GM21786 (cell line): ENCODE results near the gene PCDHGB1.
"Not testable (repeated sequence)": the region's sequence is repeated elsewhere in the genome, so short reads cannot be mapped to it uniquely, and the experiment has no call there.

Experiments
- ATAC-seq: cut with Tn5 transposase; IDR thresholded peaks from one replicate; pipeline ENCODE4 v1.9.1; 2021; ENCODE audit not compliant: unreplicated experiment

Gene PCDHGB1

DNA sequence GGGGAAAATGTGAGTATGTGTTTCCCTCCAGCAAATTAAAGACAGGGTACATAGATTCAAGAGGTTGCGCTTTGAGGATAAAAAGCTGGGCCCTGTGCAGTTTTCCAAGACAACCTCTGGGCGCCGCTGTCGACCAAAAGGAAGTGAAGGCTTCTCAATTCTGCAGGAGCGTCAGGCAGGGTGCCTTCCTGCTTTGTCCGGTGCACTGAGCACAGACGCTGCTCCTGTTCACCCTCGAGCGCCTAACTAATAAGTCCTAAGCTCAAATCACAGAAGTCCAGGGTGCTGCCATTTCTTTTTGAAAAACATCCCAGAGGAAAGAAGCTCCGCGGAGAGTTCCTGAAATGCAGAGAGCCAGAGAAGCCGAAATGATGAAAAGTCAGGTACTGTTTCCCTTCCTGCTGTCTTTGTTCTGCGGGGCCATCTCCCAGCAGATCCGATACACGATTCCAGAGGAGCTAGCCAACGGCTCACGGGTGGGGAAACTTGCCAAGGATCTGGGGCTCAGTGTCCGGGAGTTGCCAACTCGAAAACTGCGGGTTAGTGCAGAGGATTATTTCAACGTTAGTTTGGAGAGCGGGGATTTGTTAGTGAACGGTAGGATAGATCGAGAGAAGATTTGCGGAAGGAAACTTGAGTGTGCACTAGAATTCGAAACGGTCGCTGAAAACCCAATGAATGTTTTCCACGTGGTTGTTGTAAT, at the start of gene PCDHGB1:
PCDHGB1 (plus strand) TSS at position 183 of the 703 bp plus-strand sequence; CDS start at position 345, 162 bp downstream.
- ATAC-seq: no peak

DNA sequence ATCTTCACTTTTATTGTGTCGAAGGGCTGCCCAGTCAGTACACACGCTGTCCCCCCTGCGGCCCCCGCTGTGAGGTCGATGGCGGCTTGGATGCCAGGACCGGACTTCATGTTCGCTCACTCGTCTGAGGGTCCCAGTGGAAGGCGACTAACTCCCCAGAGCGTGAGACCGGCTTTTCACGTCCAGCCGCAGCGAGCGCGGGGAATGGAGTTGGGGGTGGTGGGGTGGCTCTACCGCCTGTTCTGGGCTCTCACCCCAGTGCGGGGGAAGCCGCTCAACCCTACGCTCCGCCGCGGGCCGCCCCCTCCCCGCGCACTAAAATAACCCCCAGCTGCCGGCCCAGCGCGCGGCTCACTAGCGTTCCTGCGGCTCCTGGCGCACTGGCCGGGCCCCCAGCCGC, 46.1 kb upstream of the PCDHGB1 start, which contains the start of gene SLC25A2:
SLC25A2 (minus strand) TSS at position 294 of the 400 bp plus-strand sequence; CDS start at position 110, 184 bp downstream.
- no peak for ATAC-seq

DNA sequence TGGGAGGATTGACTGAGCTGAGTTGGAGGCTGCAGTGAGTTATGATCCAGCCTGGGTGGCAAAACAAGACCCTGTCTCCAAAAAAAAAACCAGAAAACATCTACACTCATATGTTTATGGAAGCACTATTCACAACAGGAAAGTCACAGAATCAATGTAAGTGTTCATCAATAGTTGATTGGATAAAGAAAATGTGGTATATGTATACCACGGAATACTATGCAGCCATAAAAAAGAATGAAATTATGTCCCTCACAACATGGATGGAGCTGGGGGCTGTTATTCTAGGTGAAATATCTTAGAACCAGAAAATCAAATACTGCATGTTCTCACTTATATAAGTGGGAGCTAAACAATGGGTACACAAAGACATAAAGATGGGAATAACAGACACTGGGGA, 43.3 kb upstream of the PCDHGB1 start:
- ATAC-seq: no peak

DNA sequence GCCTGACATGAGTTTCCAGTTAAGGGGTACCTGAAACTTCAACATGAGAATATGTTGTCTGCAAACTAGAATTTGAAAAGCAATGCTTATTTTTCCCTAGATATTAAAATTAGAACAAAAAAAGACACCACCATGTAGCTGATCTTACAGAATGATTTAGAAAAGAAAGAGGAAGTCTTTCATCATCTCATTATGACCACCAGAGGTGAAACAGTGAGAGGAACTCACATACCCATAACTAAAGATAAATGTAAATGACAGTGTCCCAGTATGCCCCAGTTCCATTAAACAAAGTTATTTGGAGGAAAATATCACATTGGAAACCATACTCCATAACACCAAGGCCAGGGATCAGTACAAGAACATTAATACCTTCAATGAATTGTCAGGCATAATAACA, 36.2 kb upstream of the PCDHGB1 start:
- no peak for ATAC-seq

DNA sequence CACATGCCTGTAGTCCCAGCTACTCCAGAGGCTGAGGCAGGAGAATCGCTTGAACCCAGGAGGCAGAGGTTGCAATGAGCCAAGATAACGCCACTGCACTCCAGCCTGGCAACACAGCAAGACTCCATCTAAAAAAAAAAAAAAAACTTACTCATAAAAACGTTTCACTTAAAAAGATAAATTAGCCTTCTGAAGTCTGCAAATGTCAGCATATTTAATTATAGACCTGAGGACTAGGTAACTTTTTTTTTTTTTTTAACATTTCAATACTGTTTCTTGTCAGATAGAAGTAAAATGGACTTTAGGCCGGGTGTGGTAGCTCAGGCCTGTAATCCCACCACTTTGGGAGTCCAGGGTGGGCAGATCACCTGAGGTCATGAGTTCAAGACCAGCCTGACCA, 32.9 kb upstream of the PCDHGB1 start:
- ATAC-seq: not testable (repeated sequence)

DNA sequence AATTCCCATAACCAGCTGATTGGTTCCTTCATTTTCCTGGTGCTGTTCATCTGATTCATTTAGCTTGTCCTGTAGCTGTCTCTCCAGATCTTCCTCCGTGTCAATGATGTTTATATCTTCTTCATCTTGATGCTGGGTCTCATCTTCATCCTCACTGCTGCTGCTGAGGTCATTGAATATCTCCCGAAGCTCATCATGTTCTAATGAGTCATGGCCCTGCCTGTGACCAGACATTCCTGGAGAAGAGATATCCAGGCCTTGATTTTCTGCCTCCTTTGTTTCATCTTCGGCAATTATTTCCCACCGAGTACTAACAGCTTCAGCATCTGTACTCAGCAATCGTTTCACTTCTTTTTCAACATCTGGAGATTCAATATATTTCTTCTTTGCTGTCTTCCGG, 30.7 kb upstream of the PCDHGB1 start:
- no peak for ATAC-seq

DNA sequence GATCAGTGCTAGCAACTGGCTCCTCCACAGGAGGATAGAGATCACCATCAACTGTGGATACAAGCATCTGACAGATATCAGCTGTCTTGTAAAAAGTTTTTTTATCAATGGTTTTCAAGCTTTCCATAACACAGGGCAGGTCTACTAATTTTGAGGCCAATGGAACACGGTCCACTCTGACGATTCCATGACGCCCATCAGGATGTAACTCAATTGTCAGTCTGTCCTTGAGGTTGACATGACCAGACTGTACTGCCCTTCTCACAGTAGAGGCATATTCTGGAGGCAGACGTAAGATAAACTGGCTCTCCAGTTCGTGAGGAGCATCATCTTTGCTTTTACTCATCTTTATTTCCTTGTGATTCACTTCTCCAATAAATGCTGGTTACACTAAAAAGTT, 30.2 kb upstream of the PCDHGB1 start:
- ATAC-seq: no peak

DNA sequence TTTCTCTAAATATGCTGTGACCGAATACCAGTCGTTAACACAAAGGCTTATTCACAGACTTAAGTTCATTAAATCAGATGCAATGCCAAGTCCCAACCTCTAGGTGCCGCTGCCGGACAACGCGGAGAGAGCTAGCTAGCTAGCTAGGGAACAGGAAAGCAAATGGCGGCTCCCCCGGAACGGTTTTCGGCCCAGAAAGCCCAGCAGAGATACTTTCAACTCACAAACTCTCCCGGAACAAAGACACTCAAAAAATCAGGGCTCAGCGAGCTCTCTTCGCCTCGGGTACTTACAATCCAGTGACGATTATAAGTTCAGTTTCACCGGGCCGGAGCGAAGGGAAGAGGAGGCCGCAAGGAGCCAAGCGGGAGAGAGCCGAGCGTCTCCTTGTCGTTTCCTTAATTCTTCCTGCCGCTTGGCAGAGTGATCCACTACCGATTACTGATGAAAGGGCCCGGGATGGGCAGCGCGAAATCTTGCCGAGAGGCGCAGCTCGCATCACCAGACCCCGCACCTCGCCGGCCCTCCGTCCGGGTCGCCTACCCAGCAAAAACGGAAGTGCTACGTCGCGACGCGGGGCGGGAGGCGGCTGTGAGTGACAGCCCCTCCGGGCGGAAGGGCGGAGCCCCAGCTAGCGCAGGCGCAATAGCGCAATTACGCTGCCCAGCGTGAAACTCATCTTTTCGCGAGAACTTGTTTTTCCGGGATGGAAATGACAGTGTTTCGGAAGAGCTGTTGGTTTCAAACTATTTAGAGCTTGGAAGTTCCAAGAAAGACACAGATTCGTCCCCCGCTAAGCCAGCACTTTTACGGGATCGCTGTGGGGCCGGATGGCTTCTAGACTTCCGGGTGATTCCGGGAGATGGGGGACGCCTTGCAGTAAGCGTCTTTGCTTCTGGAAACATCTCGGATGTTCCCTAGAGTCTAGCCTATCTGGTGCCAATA, 29.4 kb upstream of the PCDHGB1 start, which contains the start of gene TAF7:
TAF7 (minus strand) TSS at position 560 of the 945 bp plus-strand sequence. CDS start 740 bp downstream, outside the sequence.
- ATAC-seq: peak; percentile 91

DNA sequence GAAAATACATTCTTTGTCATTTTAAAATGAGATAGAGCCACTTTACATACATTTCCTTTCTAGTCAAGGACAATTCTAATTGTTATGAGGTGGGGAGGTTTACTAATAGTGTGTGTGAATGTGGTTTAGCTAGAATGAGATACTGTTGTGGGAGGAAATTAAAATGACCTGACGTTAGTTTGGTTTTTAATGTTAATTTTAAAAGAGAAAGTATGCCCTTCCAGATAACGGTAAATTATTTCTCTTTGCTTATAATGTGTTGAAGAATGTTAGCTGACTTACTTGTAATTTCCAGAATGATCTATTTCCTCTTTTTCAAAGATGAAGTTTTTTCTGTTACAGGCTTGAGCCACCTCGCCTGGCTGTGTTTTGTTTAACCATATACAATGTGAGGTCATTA, 27.6 kb upstream of the PCDHGB1 start:
- ATAC-seq: no peak

DNA sequence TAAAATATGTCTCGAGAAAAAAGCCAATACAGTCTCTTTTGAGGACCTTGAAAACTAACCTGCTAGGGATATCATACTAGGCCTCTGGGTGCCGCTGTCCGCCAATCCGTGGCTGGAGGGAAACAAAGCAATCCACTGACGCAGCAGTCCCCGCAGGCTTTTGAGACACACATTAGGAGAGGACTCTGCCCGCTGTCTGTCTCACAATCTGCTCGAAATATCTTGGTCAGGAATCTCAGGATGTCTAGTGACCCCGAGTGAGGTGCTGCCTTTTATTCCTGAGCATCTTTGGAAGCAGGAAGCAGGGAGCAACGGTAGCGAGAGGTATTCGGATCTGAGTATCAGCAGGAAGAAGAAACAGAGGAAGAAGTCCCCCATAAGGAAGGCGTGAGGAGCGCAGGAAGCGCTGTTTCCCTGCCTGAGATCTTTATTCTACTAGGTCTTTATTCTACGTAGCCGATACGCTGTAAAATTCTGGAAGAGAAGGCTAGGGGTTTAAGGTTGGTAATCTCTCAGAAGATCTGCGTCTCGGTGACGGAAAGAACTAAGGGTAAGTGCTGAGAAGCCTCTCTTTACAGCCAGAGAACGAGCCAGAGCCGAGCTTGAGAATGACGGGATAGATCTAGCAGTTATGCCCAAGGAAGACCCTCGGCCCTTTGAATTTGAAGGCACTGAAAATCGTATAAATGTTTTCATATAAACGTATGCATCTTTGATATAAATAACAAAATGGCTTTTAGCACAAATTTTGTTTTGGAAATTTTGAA, 23.6 kb upstream of the PCDHGB1 start:
- peak; percentile 85 for ATAC-seq

DNA sequence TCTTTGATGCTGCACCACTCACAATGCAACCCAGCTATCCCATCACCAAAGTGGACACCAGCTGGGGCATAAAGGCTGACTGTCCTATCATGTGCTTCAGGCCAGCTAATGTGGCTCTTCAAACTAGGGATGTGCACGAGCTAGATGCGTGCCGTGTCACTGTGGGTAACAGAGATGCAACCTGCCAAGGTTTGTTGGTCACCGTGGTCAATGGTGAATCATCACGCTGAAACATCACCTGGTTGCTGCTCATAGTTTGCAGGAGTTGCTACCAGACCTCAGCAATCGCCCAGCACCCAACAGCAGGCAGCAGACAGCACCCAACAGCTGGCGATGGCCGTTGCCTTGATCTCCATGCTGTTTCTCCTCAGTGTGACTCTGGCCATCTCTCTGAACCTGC, 21.7 kb upstream of the PCDHGB1 start:
- ATAC-seq: no peak

DNA sequence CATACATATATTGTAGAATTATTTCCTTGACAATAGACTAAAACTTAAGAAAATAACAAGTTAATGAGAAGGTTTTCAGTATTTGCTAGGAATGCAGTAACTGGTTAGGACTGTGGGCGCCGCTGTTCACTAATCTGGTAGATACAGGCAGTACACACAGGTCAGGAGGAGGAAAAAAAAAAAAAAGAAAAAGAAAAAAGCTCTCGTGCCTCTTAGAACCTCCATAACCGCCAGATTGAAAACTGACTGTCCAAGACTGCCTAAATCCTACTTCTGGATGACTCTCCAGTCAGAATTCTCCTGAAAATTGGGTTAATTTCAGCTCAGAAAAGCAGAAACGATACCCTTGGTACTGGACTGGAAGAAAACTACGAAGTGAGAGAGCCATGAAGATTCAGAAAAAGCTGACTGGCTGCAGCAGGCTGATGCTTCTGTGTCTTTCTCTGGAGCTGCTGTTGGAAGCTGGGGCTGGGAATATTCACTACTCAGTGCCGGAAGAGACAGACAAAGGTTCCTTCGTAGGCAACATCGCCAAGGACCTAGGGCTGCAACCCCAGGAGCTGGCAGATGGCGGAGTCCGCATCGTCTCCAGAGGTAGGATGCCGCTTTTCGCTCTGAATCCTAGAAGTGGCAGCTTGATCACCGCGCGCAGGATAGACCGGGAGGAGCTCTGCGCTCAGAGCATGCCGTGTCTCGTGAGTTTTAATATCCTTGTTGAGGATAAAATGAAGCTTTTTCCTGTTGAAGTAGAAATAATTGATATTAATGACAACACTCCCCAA, 19.4 kb upstream of the PCDHGB1 start, which contains the start of gene PCDHGA1:
PCDHGA1 (plus strand) TSS at position 216 of the 782 bp plus-strand sequence.
- ATAC-seq: peak; percentile 42

DNA sequence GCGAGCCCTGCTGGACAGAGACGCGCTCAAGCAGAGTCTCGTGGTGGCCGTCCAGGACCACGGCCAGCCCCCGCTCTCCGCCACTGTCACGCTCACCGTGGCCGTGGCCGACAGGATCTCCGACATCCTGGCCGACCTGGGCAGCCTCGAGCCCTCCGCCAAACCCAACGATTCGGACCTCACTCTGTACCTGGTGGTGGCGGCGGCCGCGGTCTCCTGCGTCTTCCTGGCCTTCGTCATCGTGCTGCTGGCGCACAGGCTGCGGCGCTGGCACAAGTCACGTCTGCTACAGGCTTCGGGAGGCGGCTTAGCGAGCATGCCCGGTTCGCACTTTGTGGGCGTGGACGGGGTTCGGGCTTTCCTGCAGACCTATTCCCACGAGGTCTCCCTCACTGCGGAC, 17.3 kb upstream of the PCDHGB1 start:
- not testable (repeated sequence) for ATAC-seq

DNA sequence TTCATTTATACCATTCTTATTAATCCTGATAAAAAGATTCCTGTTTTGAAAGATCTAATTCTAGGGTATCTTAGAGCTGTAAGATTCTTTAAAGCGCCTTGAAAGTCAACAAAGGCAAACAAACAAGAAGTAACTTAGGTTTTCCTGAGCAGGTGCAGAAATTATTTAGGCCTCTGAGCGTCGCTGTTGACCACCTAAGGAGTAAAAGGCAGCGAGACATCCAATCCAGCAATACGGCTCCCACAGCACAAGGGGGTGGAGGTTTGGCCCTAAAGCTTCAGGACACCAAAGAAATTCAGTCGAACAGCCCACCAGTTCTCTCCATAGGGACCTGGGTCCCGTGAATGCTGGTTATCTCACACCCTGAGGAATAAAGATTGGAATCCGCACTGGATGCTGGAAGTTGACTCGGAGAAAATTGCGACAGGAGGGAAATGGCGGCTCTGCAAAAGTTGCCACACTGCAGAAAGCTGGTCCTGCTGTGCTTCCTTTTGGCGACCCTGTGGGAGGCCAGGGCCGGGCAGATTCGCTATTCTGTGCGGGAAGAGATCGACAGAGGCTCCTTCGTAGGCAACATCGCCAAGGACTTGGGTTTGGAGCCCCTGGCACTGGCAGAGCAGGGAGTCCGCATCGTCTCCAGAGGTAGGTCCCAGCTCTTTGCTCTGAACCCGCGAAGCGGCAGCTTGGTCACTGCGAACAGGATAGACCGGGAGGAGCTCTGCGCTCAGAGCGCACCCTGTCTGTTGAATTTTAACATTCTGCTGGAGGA, 11.2 kb upstream of the PCDHGB1 start, which contains the start of gene PCDHGA2:
PCDHGA2 (plus strand) TSS at position 223 of the 769 bp plus-strand sequence.
- no peak for ATAC-seq

DNA sequence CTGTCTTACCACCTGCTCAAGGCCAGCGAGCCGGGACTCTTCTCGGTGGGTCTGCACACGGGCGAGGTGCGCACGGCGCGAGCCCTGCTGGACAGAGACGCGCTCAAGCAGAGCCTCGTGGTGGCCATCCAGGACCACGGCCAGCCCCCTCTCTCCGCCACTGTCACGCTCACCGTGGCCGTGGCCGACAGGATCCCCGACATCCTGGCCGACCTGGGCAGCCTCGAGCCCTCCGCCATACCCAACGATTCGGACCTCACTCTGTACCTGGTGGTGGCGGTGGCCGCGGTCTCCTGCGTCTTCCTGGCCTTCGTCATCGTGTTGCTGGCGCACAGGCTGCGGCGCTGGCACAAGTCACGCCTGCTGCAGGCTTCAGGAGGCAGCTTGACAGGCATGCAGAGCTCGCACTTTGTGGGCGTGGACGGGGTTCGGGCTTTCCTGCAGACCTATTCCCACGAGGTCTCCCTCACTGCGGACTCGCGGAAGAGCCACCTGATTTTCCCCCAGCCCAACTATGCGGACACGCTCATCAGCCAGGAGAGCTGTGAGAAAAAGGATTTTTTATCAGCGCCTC, 9.0 kb upstream of the PCDHGB1 start:
- ATAC-seq: not testable (repeated sequence)

DNA sequence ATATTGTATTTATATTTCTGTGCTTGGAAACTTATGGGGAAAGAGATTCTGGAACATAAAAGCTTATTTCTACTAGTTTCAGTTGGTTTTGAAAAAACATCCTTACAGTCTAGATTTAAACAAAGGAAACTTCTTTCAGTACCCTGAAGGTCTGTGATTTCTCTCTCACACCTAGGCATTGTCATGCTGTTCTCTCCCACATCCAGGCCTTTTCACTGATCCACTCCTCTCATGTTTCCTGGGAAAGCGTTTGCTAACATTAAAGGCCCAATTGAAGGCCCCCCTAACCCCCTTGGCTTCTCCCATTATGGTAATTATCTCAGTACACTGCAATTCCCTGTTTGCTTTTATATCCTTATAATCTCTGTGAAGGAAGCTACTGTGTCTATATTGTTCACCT, 7.1 kb upstream of the PCDHGB1 start:
- no peak for ATAC-seq

DNA sequence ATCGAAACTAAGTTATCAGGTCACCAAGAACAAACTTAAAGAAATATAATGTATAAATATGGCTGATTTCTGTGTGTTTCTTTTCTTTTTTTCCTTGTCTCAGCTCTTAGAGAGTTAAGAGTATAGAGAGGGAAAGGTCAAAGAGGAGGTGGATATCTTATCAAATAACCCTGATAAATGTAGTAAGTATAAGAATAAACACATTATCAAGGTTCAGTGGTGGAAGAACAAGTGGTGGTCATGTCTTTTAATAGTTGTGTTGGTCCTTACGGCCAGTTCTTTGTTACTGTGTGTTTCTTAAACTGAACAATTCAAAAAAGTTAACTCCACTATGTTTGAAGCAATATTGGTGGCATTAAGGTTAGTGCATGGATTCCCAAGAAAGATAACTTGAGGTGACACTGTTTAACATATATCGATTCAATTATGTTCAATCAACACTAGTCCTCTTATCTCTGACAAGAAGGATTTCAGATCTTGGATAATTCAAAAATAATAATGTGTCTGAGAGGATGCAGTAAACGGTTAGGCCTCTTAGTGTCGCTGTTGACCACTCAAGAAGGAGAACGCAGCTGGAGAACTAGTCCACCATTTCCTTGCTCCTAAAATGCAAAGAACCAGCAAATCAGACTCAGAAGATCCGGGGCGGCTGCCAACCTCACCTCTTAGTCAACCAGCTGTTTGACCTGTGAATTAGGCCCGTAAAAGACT, 6.5 kb upstream of the PCDHGB1 start, which contains the start of gene PCDHGA3:
PCDHGA3 (plus strand) TSS at position 588 of the 711 bp plus-strand sequence. CDS start 205 bp downstream, outside the sequence.
- ATAC-seq: no peak

DNA sequence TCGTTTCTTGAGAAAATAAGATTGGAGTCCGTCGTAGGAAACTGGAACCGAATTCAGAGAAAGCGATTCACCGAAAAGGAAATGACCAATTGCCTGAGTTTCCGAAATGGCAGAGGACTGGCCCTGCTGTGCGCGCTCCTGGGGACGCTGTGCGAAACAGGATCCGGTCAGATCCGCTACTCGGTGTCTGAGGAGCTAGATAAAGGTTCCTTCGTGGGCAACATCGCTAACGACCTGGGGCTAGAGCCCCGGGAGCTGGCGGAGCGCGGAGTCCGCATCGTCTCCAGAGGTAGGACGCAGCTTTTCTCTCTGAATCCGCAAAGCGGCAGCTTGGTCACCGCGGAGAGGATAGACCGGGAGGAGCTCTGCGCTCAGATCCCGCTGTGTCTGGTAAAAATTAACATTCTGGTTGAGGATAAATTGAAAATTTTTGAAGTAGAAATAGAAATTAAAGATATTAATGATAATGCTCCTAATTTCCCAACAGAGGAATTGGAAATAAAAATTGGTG, 5.9 kb upstream of the PCDHGB1 start:
- ATAC-seq: no peak
